HepG2 (cell line): ENCODE measurements around the gene SFT2D1. TPM values are rescaled to one million over a fixed set of nuclear protein-coding genes. Genes with fewer than 3 reads are reported as not detected.

Experiments
- BCL3 ChIP-seq: sonication (generic); formaldehyde crosslinking; IDR thresholded peaks from 2 replicates; pipeline ENCODE4 v1.5.1; 2020; ENCODE audit warnings: mild to moderate bottlenecking, missing genetic modification reagents, moderate library complexity
- CHD4 ChIP-seq: fragments of 200-600 bp; sonication (generic); IDR thresholded peaks from 2 replicates; pipeline ENCODE4 v1.7.0; 2017; ENCODE audit warnings: mild to moderate bottlenecking, low read length, borderline replicate concordance
- GZF1 ChIP-seq: sonication (generic); formaldehyde crosslinking; IDR thresholded peaks from 2 replicates; pipeline ENCODE4 v1.5.1; 2020; ENCODE audit warnings: mild to moderate bottlenecking, missing genetic modification reagents
- HOXA5 ChIP-seq: sonication (generic); formaldehyde crosslinking; IDR thresholded peaks from 2 replicates; pipeline ENCODE4 v1.4.0; 2020; ENCODE audit warnings: missing genetic modification reagents
- MIER3 ChIP-seq: IDR thresholded peaks from 2 replicates; pipeline ENCODE4 v1.6.1; 2016; ENCODE audit warnings: missing compliant biosample characterization, borderline replicate concordance
- MXD1 ChIP-seq: sonication (generic); formaldehyde crosslinking; IDR thresholded peaks from 2 replicates; pipeline ENCODE4 v1.4.0; 2020; ENCODE audit warnings: mild to moderate bottlenecking, missing genetic modification reagents
- MXD4 ChIP-seq: IDR thresholded peaks from 2 replicates; pipeline ENCODE4 v1.6.1; 2016; ENCODE audit warnings: mild to moderate bottlenecking, missing biosample characterization, missing genetic modification reagents
- MXI1 ChIP-seq: IDR thresholded peaks from 3 replicates; pipeline ENCODE4 v1.6.1; 2012; ENCODE audit warnings: low read depth, low read length, inconsistent platforms, borderline replicate concordance
- MYC ChIP-seq: sonication (generic); formaldehyde crosslinking; IDR thresholded peaks from 2 replicates; pipeline ENCODE4 v1.9.0; 2021; ENCODE audit warnings: missing genetic modification reagents, borderline replicate concordance
- PAX8 ChIP-seq: sonication (generic); formaldehyde crosslinking; IDR thresholded peaks from 2 replicates; pipeline ENCODE4 v1.8.0; 2022; ENCODE audit warnings: mild to moderate bottlenecking, missing genetic modification reagents, borderline replicate concordance
- PHF8 ChIP-seq: sonication (generic); formaldehyde crosslinking; IDR thresholded peaks from 2 replicates; pipeline ENCODE4 v1.5.0; 2020; ENCODE audit warnings: missing genetic modification reagents
- POGK ChIP-seq: sonication (generic); formaldehyde crosslinking; conservative IDR thresholded peaks from 2 replicates; pipeline ENCODE4 v1.8.0; 2022; ENCODE audit warnings: mild to moderate bottlenecking, moderate library complexity, missing genetic modification reagents
- RFXANK ChIP-seq: IDR thresholded peaks from 2 replicates; pipeline ENCODE4 v1.6.1; 2016
- SNRNP70 ChIP-seq: fragments of 200-400 bp; formaldehyde crosslinking; IDR thresholded peaks from 2 replicates; pipeline ENCODE4 v1.6.1; 2017; ENCODE audit warnings: mild to moderate bottlenecking, low read depth, low read length, moderate library complexity
- TEAD3 ChIP-seq: optimal IDR thresholded peaks from 2 replicates; pipeline ENCODE3; 2016; ENCODE audit warnings: borderline replicate concordance
- ZFYVE20 ChIP-seq: sonication (generic); formaldehyde crosslinking; IDR thresholded peaks from 2 replicates; pipeline ENCODE4 v1.8.0; 2023; ENCODE audit warnings: low read depth, mild to moderate bottlenecking, moderate library complexity, missing genetic modification reagents, borderline replicate concordance
- ZNF124 ChIP-seq: sonication (generic); formaldehyde crosslinking; IDR thresholded peaks from 2 replicates; pipeline ENCODE4 v1.4.0; 2020; ENCODE audit warnings: missing genetic modification reagents
- ZNF234 ChIP-seq: sonication (generic); formaldehyde crosslinking; conservative IDR thresholded peaks from 2 replicates; pipeline ENCODE4 v1.5.1; 2020; ENCODE audit warnings: mild to moderate bottlenecking, missing genetic modification reagents
- ZNF275 ChIP-seq: sonication (generic); formaldehyde crosslinking; IDR thresholded peaks from 2 replicates; pipeline ENCODE4 v1.8.0; 2022; ENCODE audit warnings: missing genetic modification reagents, mild to moderate bottlenecking, inconsistent platforms, borderline replicate concordance
- ZNF329 ChIP-seq: sonication (generic); formaldehyde crosslinking; IDR thresholded peaks from 2 replicates; pipeline ENCODE4 v1.9.0; 2021; ENCODE audit warnings: low read depth, mild to moderate bottlenecking, missing genetic modification reagents
- ZNF337 ChIP-seq: sonication (generic); formaldehyde crosslinking; IDR thresholded peaks from 2 replicates; pipeline ENCODE4 v1.5.1; 2020; ENCODE audit warnings: missing genetic modification reagents, low read depth, mild to moderate bottlenecking, borderline replicate concordance
- ZNF441 ChIP-seq: sonication (generic); formaldehyde crosslinking; IDR thresholded peaks from 2 replicates; pipeline ENCODE4 v1.7.0; 2021; ENCODE audit warnings: missing genetic modification reagents, borderline replicate concordance
- ZNF564 ChIP-seq: sonication (generic); formaldehyde crosslinking; IDR thresholded peaks from 2 replicates; pipeline ENCODE4 v1.8.1; 2023; ENCODE audit warnings: mild to moderate bottlenecking, missing genetic modification reagents
- ZNF768 ChIP-seq: sonication (generic); formaldehyde crosslinking; IDR thresholded peaks from 2 replicates; pipeline ENCODE4 v1.4.0; 2020; ENCODE audit warnings: missing genetic modification reagents
- ZNF773 ChIP-seq: sonication (generic); formaldehyde crosslinking; IDR thresholded peaks from 2 replicates; pipeline ENCODE4 v1.4.0; 2020; ENCODE audit warnings: missing genetic modification reagents, borderline replicate concordance
- ZNF839 ChIP-seq: sonication (generic); formaldehyde crosslinking; IDR thresholded peaks from 2 replicates; pipeline ENCODE4 v1.4.0; 2020; ENCODE audit warnings: missing genetic modification reagents, mild to moderate bottlenecking, borderline replicate concordance
- polyA plus RNA-seq, 8 experiments: library from polyadenylated mRNA; depleted of rRNA in 3 of 8; stranded (reverse) in 7 of 8; unstranded in 1 of 8; fragments of >200 nt; fragmentation: Illumina TruSeq in 4 of 8; extraction: Trizol in 4 of 8; gene quantifications; 2 replicates each; pipeline versions ENCODE4 v1.2.1 to v1.2.3, GENCODE V29; 2011 to 2016; ENCODE audit warnings: low read depth in 4 of 8, missing spikeins in 1 of 8, mixed read lengths in 1 of 8; ENCODE audit not compliant: insufficient read depth in 1 of 8
- total RNA-seq, 5 experiments: library from RNA; depleted of rRNA; stranded (reverse); fragments of >200 nt; fragmentation: Illumina TruSeq; extraction: Trizol; gene quantifications; 2 replicates each; pipeline ENCODE4 v1.2.3, GENCODE V29; 2016; ENCODE audit warnings: low read depth in 1 of 5

SFT2D1 gene
- total and polyA plus RNA-seq, 2 of the 13 experiments (the other 11 are each of a cell fraction or from before 2014, with no cell fraction given) = 115 to 147 TPM

- TF ChIP-seq MIER3 (CRISPR knock-in tag) (peak; percentile 34; the same call in 1 of the 2 replicates), ZNF234 (CRISPR knock-in tag) (0 out of 2 replicates have a peak, but pooled peaks have one; percentile 7), TEAD3 (CRISPR knock-in tag) (peak; percentile 49), GZF1 (CRISPR knock-in tag) (no peak), ZNF768 (peak; percentile 56; the same call in 1 of the 2 replicates), PAX8 (no peak; the same call in 1 of the 2 replicates), ZFYVE20 (CRISPR knock-in tag) (no peak), MXD1 (CRISPR knock-in tag) (no peak), ZNF329 (CRISPR knock-in tag) (no peak), ZNF275 (CRISPR knock-in tag) (no peak), ZNF441 (CRISPR knock-in tag) (0 out of 2 replicates have a peak, but pooled peaks have one; percentile 18), PHF8 (no peak), ZNF564 (peak; percentile 2; the same call in 1 of the 2 replicates), MXI1 (no peak), POGK (CRISPR knock-in tag) (no peak), ZNF839 (CRISPR knock-in tag) (no peak), ZNF773 (CRISPR knock-in tag) (no peak), MXD4 (CRISPR knock-in tag) (0 out of 2 replicates have a peak, but pooled peaks have one; percentile 38), BCL3 (0 out of 2 replicates have a peak, but pooled peaks have one; percentile 9), ZNF337 (CRISPR knock-in tag) (peak; percentile 83; the same call in 1 of the 2 replicates), RFXANK (CRISPR knock-in tag) (no peak), HOXA5 (CRISPR knock-in tag) (no peak), SNRNP70 (no peak), ZNF124 (CRISPR knock-in tag) (0 out of 2 replicates have a peak, but pooled peaks have one; percentile 7), MYC (CRISPR knock-in tag) (no peak), CHD4 (0 out of 2 replicates have a peak, but pooled peaks have one; percentile 9)
Observed at GRCh38 chr6:166388290-166389004, 46.1 kb upstream of the SFT2D1 start (continued).
